ENCODE measurements around the gene FCER2.

The FCER2 gene

DNA sequence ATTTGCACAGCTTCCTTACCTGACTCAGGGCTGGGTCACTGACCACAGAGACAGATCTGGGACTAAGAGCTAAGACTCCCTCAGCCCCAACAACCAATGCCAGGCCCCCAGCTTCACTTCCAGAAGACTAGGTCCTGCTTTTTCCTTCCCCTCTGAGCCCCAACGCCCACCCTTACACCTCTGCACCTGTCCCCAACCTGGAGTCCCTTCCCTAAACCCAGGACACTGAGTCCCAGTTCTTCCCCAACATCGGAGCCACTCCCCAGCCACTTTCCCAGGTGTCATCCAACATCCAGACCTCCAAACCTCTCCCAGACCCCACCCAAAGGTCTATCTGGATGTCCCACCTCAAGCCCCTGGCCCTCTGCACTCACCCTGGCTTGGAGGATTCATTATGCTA lies 2.9 kb downstream of the FCER2 start:
- H2AFZ ChIP-seq (ENCODE audit: low read length), result no peak overlapping the region
- H3F3A ChIP-seq (ENCODE audit: insufficient read depth, low read length), result no peaks in the 10 kb centered on the region
- no peak overlapping the region for H3K4me3 ChIP-seq (ENCODE audit: low read length)
- H3K4me1 ChIP-seq (ENCODE audit: low read length), result no peaks in the 10 kb centered on the region
- H3K79me2 ChIP-seq (ENCODE audit: low read length), result no peaks in the 10 kb centered on the region
- H3K9me3 ChIP-seq (replicated peaks; ENCODE audit: insufficient read depth, low read length), result no peaks in the 10 kb centered on the region
- H3K36me3 ChIP-seq (replicated peaks; ENCODE audit: insufficient read depth, low read length), result no peaks in the 10 kb centered on the region
- TF ChIP-seq EZH2 (optimal IDR thresholded peaks at IDR 0.05; ENCODE audit: low read depth, low read length) (no peak), EZH2phosphoT487 (IDR thresholded peaks at IDR 0.05; ENCODE audit: low read length) (no peak)
- TF ChIP-seq, protein P1, sequence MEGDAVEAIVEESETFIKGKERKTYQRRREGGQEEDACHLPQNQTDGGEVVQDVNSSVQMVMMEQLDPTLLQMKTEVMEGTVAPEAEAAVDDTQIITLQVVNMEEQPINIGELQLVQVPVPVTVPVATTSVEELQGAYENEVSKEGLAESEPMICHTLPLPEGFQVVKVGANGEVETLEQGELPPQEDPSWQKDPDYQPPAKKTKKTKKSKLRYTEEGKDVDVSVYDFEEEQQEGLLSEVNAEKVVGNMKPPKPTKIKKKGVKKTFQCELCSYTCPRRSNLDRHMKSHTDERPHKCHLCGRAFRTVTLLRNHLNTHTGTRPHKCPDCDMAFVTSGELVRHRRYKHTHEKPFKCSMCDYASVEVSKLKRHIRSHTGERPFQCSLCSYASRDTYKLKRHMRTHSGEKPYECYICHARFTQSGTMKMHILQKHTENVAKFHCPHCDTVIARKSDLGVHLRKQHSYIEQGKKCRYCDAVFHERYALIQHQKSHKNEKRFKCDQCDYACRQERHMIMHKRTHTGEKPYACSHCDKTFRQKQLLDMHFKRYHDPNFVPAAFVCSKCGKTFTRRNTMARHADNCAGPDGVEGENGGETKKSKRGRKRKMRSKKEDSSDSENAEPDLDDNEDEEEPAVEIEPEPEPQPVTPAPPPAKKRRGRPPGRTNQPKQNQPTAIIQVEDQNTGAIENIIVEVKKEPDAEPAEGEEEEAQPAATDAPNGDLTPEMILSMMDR (IDR thresholded peaks at IDR 0.05; ENCODE audit: low read length), result no peak
- H3K27ac ChIP-seq (ENCODE audit: low read length), result no peak overlapping the region
- no peak overlapping the region for H3K9ac ChIP-seq (ENCODE audit: low read length)
- H3K27me3 ChIP-seq (replicated peaks; ENCODE audit: insufficient read depth, low read length), result peaks cover 89% of the 10 kb centered on the region
- H3K4me2 ChIP-seq (ENCODE audit: low read depth, low read length), result no peak overlapping the region
- DNase-seq, result no peak
- no peaks in the 10 kb centered on the region for H3K9me2 ChIP-seq (replicated peaks; ENCODE audit: insufficient read depth, low read length)
- H4K20me1 ChIP-seq (ENCODE audit: insufficient read depth, low read length), result no peaks in the 10 kb centered on the region

DNA sequence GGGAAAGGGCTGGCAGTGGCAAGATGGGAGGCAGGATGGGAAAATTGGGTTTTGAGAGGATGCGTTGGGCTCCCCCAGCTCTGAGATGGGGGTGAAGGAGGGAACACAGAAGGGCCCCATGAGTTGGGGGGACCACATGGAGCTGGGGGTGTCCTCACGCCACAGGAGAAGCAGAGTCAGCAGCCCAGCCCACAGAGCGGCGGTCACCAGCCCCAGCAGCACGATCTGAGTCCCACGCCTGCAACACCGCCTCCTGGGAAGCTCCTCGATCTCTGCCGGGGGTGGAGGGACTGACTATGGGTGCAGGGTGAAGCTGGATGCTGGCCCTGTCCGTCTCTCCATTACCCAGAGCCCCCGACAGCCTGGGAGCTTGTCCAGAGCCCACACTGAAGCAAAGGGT lies 3.3 kb downstream of the FCER2 start:
- Histone ChIP-seq H3K4me2 (ENCODE audit: low read depth, low read length) (no peak overlapping the region), H3K4me3 (ENCODE audit: low read length) (no peak overlapping the region), H3K27me3 (replicated peaks; ENCODE audit: insufficient read depth, low read length) (peaks cover 87% of the 10 kb centered on the region), H3K27ac (ENCODE audit: low read length) (no peak overlapping the region), H4K20me1 (ENCODE audit: insufficient read depth, low read length) (no peaks in the 10 kb centered on the region), H3K36me3 (replicated peaks; ENCODE audit: insufficient read depth, low read length) (no peaks in the 10 kb centered on the region), H2AFZ (ENCODE audit: low read length) (no peak overlapping the region), H3F3A (ENCODE audit: insufficient read depth, low read length) (no peaks in the 10 kb centered on the region), H3K4me1 (ENCODE audit: low read length) (no peaks in the 10 kb centered on the region), H3K9me3 (replicated peaks; ENCODE audit: insufficient read depth, low read length) (no peaks in the 10 kb centered on the region), H3K9me2 (replicated peaks; ENCODE audit: insufficient read depth, low read length) (no peaks in the 10 kb centered on the region), H3K79me2 (ENCODE audit: low read length) (no peaks in the 10 kb centered on the region), H3K9ac (ENCODE audit: low read length) (no peak overlapping the region)
- TF ChIP-seq EZH2 (optimal IDR thresholded peaks at IDR 0.05; ENCODE audit: low read depth, low read length), result no peak
- TF ChIP-seq, protein P1 (IDR thresholded peaks at IDR 0.05; ENCODE audit: low read length), result no peak
- TF ChIP-seq EZH2phosphoT487 (IDR thresholded peaks at IDR 0.05; ENCODE audit: low read length), result no peak
- DNase-seq, result no peak

DNA sequence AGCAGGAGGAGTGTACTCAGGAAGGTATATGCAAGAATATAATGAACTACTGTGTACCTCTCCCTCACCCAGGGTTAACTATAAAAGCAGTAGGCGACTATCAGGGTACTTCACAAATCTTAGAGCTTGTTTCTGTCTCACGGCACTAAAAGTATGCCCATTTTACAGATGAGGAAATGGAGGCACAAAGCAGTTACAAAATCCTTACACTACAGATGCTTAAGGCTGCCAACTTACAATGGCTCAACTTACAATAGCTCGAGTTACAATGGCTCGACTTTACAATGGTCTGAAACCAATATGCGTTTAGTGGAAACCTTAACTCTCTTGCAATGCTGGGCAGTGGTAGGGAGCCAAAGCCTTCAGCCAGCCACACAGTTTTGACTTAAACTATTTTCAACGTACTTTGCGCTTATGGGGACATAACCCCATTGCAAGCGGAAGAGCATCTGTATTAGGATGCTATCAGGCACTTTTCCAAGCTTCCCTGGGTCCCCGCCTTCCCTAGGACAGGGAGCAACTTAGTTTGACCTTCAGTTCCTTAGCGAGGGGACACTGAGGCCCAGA lies 4.1 kb downstream of the FCER2 start:
- no peak overlapping the region for H3K4me3 ChIP-seq (ENCODE audit: low read length)
- no peaks in the 10 kb centered on the region for H3K4me1 ChIP-seq (ENCODE audit: low read length)
- H3K27me3 ChIP-seq (replicated peaks; ENCODE audit: insufficient read depth, low read length), result peaks cover 88% of the 10 kb centered on the region
- H3F3A ChIP-seq (ENCODE audit: insufficient read depth, low read length), result no peaks in the 10 kb centered on the region
- no peaks in the 10 kb centered on the region for H3K9me2 ChIP-seq (replicated peaks; ENCODE audit: insufficient read depth, low read length)
- no peak overlapping the region for H3K4me2 ChIP-seq (ENCODE audit: low read depth, low read length)
- DNase-seq, result no peak
- no peaks in the 10 kb centered on the region for H3K36me3 ChIP-seq (replicated peaks; ENCODE audit: insufficient read depth, low read length)
- no peaks in the 10 kb centered on the region for H4K20me1 ChIP-seq (ENCODE audit: insufficient read depth, low read length)
- H3K27ac ChIP-seq (ENCODE audit: low read length), result no peak overlapping the region
- H2AFZ ChIP-seq (ENCODE audit: low read length), result no peak overlapping the region
- H3K9me3 ChIP-seq (replicated peaks; ENCODE audit: insufficient read depth, low read length), result no peaks in the 10 kb centered on the region
- TF ChIP-seq, protein P1 (IDR thresholded peaks at IDR 0.05; ENCODE audit: low read length), result no peak
- TF ChIP-seq EZH2 (optimal IDR thresholded peaks at IDR 0.05; ENCODE audit: low read depth, low read length) (no peak), EZH2phosphoT487 (IDR thresholded peaks at IDR 0.05; ENCODE audit: low read length) (no peak)
- H3K9ac ChIP-seq (ENCODE audit: low read length), result no peak overlapping the region
- H3K79me2 ChIP-seq (ENCODE audit: low read length), result no peaks in the 10 kb centered on the region
